AG09319 (cell line): ENCODE data around the gene NOL9.

Experiments used
- DNase-seq: peaks from one replicate; pipeline ENCODE4 v3.0.0-alpha.2; 2010; ENCODE audit warnings: low read depth; ENCODE audit errors: extremely low read depth
- TF ChIP-seq, protein P1 (sequence below): IDR thresholded peaks from 2 replicates; pipeline ENCODE4 v1.5.1; 2011; ENCODE audit warnings: low read depth, mild to moderate bottlenecking, inconsistent platforms, low read length, moderate library complexity

The NOL9 gene

DNA sequence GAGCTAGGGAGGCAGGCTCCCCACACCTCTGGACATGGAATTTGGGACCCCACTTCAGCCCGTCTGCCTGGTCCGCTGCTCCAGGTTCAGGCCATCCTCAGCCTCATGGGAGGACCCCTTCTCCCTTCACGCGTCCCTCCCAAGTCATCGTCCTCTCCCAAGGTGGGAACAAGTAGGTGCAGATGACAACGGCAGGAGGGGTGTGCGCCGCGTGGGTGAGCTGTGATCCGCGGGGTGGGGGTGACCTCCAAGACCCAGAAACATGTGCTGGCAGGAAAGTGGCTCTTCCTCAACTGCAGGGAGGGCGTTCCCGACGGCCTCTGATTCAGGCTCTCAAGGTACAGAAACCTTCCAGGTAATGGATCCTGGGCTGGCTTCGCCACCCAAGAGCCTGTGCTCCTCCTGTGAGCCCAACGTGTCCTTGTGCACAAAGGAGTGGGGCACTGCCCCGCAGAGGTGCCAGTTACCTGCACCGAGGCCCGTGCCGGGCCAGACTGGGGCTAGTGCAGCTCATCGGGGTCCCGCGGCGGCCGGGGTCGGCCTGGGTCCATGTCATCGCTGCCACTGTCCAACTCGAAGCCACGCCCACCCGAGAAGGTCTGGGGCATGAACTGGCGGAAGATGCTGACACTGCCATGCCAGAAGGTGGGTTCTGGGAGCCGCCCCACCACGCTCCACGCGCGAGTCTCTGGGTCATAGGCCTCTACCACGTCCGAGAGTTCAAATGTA lies 38.7 kb upstream of the NOL9 start:
- TF ChIP-seq, protein P1, sequence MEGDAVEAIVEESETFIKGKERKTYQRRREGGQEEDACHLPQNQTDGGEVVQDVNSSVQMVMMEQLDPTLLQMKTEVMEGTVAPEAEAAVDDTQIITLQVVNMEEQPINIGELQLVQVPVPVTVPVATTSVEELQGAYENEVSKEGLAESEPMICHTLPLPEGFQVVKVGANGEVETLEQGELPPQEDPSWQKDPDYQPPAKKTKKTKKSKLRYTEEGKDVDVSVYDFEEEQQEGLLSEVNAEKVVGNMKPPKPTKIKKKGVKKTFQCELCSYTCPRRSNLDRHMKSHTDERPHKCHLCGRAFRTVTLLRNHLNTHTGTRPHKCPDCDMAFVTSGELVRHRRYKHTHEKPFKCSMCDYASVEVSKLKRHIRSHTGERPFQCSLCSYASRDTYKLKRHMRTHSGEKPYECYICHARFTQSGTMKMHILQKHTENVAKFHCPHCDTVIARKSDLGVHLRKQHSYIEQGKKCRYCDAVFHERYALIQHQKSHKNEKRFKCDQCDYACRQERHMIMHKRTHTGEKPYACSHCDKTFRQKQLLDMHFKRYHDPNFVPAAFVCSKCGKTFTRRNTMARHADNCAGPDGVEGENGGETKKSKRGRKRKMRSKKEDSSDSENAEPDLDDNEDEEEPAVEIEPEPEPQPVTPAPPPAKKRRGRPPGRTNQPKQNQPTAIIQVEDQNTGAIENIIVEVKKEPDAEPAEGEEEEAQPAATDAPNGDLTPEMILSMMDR: no peak
- no peak for DNase-seq

DNA sequence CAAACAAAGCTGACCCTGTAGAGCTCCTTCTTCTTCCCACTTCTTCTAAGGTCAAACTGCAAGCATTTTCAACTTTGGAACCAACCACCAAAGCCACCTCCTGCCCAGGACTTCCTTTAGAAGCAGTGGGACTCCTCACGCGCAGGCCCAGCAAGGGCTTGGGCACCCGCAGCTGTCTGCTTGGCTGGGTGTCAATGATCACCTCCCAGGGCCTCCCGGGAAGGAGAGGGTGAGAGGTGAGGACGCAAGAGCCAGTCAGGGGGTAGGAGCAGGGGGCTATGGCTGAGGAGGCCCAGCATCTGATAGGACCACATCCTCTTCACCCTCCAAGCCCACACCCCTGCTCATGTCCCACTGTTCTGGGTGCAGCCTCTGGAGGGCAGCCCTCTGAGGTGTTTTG lies 38.1 kb upstream of the NOL9 start:
- TF ChIP-seq, protein P1: no peak
- no peak for DNase-seq

DNA sequence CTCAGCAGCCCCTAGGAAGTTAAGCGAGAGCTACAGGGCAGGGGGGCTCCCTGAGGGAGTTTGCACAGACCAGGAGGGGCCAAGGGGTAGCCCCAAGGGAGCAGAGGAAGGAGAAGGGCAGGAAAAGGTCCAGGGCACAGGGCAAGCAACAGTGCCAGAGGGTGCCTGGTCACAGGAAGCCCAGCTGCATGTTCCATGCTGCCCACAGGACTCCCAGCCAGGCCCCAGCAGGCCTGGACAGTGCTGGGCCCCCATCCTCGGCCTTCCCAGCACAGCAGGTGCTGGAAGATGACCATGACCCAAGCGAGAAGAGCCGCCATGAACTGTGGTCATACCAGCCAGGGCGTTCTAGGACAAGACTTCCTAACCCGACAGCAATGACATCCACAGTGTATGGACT lies 37.3 kb upstream of the NOL9 start:
- no peak for DNase-seq
- TF ChIP-seq, protein P1: no peak

DNA sequence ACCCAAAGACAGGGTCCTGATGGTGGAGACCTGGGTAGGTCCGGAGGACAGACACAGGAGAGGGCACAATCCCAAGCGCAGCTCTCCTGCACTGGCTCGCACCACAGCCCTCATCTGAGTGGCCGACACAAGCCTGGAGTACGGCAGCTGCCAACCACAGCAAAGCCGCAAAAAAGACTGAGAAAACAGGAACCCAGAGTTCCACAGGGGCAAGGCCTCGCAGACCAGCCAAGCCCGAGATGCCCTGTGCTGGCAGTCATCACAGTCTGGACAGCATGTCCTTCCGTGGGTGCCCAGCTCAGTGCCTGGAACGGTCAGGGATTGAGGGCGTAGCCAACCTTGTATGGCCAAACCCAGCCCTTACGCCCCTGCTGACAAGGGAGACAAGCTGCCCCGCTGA lies 36.9 kb upstream of the NOL9 start:
- no peak for DNase-seq
- TF ChIP-seq, protein P1: no peak

DNA sequence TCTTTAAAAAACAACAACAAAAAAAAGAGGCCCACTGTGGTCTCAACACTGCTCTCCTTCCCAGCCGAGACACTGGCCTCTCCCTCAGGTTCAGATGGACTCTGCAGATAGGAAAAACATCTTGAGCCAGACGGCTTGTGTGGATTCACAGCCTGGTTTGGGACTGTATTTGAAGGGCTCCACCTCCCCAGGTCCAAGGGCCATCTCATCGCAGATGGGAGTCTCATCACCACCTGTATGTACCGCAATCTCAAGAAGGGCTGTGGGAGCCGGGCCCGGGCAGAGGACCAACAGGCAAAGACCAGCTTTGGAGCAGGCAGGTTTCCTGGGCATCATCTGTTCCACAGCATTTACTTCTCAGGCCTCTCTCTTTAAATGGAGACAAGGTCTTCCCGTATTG lies 35.7 kb upstream of the NOL9 start:
- TF ChIP-seq, protein P1: no peak

DNA sequence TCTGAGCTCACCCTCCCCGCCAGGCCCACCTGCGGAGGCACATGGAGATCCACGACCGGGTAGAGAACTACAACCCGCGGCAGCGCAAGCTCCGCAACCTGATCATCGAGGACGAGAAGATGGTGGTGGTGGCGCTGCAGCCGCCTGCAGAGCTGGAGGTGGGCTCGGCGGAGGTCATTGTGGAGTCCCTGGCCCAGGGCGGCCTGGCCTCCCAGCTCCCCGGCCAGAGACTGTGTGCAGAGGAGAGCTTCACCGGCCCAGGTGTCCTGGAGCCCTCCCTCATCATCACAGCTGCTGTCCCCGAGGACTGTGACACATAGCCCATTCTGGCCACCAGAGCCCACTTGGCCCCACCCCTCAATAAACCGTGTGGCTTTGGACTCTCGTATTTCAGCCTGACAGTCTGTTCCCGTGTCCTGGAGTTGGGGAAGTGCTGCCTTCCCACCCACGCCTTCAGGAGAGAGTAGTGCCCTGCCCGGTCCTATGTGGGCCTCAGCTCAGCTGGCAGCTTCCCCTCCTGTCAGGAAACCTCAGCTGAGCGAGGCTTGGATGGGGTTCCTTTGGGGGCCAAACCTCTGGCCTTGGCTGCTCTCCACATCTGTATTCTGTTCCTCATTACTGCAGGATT lies 34.7 kb upstream of the NOL9 start:
- DNase-seq: no peak

More for the DNA sequence above, 35.7 kb upstream of the NOL9 start:
- no peak for DNase-seq

More for the DNA sequence above, 34.7 kb upstream of the NOL9 start:
- TF ChIP-seq, protein P1: no peak
